HG03139 (cell line): ENCODE measurements around the gene TMED10.

Experiments used
- ATAC-seq: cut with Tn5 transposase; IDR thresholded peaks from one replicate; pipeline ENCODE4 v1.9.1; 2021; ENCODE audit not compliant: unreplicated experiment

The TMED10 gene

GRCh38 chr14:75176142-75176820 lies at the start of gene TMED10:
TMED10 (minus strand) TSS chr14:75176612; CDS start chr14:75176579, 33 bp downstream.
- peak; percentile 65 for ATAC-seq

- ATAC-seq, result no peak
Measured at GRCh38 chr14:75224561-75224960, 48.1 kb upstream of the TMED10 start.

DNA sequence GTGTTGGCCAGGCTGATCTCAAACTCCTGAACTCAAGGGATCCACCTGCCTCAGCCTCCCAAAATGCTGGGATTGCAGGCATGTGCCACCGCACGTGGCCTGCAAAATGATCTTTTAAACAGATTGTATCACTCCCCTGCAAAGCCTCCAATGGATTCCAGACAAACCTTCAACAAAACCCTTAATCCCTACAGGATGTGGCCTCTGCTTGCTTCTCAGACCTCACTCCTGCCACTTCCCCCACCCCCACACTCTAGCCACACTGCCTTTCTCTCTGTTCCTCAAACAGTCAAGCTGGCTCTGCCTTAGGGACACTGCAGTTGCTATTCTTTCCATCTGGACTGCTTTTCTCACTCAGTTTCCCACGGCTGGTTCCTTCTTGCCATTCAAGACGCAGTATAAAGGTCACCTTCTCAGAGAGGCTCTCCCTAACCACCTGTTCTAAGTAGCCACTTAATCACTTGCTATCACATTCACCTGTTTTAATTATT lies 47.3 kb upstream of the TMED10 start:
- no peak for ATAC-seq

DNA sequence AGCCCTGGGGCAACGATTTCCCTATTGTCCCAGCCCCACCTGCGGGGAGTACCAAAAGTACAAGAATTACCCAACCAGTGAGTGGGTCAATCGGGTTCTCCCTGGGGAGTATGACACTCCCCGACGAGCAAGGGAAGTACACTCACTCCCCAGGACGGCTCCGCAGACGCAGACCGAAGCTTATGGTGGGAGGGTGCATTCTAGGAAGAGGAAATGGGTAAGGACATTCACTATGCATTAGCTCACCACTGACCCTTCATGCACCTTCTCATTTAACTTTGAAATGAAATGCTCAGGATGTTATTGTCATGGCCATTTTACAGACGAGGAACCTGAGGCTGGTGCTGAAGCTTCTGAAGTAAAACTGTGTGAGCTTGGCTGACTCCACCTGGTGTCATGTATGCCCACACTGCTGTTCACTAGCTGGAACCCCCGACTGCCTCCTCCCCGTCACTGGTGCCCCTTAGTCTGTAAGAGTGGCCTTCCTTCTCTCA lies 45.8 kb upstream of the TMED10 start:
- peak; percentile 55 for ATAC-seq

DNA sequence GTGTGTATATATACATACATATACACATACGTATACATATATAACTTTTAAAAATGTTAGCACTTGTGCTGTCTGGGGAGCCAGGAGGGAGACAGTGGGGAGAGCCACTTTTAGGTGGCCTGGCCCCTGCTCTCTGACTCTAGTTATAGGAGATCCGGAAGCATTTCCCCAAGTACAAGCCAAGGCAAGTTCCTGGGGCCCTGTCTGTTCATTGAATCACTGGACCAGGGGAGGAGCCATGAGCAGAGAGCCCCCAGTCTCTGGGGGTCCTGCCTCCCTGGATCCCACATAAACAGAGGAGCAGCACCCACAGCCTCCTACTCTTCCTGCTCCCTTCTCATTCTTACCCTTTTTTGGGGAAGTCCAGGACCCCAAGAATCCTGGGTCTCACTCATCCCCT lies 45.4 kb upstream of the TMED10 start:
- ATAC-seq, result no peak

DNA sequence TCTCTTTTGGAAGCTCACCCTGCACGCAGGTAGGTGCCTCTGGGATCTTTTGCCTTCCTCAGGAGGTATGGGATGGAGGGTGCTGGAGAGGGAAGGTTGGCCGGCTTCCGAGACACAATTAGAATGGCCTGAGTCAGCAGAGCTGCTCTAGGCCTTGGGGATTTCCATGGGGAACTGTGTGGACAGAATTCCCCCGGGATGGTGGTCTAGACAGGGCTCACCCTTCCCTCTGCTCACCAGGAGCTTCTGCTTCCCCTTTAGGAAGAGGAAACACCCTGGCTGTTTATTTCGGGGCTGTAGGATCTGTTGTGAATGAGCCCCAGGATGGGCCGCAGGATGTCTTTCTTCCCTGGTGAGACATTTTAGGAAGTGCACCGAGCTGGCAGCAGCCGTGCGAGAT lies 43.7 kb upstream of the TMED10 start:
- ATAC-seq, result no peak

DNA sequence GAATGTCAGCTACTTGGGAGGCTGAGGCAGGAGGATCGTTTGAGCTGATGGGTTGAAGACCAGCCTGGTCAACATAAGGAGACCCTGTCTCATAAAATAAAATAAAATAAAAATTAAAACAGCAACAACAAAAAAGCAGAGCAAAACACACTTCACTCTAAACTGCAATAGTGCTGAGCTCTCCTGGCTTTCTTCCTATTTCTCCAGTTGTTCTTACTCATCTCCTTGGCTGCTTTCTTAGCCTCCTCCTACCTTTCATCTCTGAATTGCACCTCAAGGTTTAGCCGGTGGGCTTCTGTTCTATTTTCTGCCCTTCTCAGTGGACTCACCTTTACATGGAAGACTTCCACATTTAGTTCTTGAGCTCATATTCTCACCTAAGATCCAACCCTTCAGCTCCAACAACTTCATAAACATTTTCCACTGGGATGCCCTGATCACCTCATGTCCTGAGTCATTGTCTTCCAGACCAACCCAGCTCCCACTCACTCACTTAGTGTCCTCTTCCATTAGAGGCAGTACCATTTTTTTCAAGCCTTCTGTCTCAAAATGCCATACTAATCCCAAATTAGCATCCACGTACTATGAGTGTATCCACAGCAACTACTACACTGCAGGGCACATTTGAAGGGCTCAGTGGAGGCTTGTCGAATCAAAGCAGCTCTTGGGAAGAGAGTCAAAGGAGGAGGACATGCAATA lies 41.2 kb upstream of the TMED10 start:
- ATAC-seq, result no peak

- ATAC-seq, result no peak
Measured at GRCh38 chr14:75216427-75217006, 40.1 kb upstream of the TMED10 start.

DNA sequence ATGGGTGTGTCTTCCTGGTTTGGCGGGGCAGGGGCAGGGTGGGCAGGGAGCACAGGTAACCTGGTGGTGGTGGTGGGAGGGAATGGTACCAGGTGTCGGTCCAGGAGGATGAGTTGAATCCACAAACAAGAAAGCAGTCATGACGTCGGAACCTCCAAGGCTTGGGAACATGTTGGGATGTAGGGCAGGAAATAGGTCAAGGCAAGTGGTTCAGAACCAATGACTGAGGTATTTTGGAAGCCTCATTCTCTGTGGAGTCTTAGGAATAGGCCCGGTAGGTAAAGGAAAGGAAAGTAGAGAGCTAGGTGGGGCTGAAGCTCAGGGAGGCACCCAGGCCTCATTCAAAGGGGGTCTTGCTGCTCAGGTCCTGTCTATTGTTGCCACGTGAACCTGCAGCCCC lies 39.1 kb upstream of the TMED10 start:
- no peak for ATAC-seq

- ATAC-seq, result no peak
Measured at GRCh38 chr14:75214558-75214957, 38.1 kb upstream of the TMED10 start.

GRCh38 chr14:75213172-75213571 lies 36.8 kb upstream of the TMED10 start:
- no peak for ATAC-seq

DNA sequence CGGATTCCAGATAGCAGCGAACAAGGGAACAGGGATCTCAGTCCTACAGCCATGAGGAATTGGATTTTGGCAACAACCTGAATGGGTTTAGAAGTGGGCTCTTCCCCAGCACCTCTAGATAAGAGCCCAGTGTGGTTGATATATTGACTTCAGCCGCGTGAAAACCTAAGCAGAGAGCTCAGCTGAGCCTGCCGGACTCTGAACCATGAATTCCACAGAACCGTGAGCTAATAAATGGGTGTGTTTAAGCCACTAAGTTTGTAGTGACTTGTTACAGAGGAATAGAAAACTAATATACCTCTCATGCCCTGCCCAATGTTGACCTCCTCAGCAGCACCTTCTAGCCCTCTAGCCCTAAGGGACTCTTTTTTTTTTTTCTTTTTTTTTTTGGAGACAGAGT lies 32.4 kb upstream of the TMED10 start:
- no peak for ATAC-seq

GRCh38 chr14:75206190-75206589 lies 29.8 kb upstream of the TMED10 start:
- ATAC-seq, result no peak

- ATAC-seq, result no peak
Measured at GRCh38 chr14:75205591-75205990, 29.2 kb upstream of the TMED10 start.

DNA sequence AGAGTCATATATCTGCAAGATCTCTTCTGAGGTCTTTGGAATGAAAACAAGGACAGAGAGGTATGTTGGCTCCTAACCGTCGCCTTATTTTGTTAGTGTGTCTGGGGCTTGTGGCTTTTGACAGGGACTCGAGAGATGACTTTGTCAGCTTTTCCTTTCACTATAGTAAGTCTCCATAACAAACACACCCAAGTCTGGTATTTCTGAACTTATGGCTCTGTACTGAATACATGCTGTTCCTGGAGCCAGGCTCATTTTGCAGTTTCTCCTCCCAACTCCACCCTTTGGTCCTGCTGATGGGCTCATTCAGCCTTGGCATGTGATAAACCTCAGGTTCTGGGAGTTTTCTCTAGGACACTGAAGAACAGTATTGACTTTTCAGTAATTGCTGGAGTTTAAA lies 27.7 kb upstream of the TMED10 start:
- no peak for ATAC-seq

GRCh38 chr14:75202657-75203056 lies 26.2 kb upstream of the TMED10 start:
- ATAC-seq, result no peak

GRCh38 chr14:75201087-75201486 lies 24.7 kb upstream of the TMED10 start:
- no peak for ATAC-seq

DNA sequence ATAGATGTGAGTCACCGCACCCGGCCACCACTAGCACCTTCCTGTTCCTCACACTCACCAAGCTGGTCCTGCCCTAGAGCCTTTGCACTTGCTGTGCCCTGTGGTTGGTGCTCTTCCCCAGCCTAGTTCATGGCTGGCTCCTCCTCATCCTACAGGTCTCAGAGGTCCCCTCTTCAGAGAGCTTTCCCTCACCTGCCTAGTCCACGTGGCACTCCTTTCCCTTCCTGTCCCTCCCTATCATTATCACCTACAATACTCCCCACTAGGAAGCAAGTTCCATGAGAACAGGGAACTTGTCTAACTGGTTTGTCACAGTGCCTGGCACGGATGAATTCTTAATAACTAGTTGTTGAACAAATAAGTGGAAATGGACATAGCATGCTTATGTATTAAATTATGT lies 24.0 kb upstream of the TMED10 start:
- no peak for ATAC-seq

GRCh38 chr14:75198291-75198933 lies 22.0 kb upstream of the TMED10 start:
- no peak for ATAC-seq

DNA sequence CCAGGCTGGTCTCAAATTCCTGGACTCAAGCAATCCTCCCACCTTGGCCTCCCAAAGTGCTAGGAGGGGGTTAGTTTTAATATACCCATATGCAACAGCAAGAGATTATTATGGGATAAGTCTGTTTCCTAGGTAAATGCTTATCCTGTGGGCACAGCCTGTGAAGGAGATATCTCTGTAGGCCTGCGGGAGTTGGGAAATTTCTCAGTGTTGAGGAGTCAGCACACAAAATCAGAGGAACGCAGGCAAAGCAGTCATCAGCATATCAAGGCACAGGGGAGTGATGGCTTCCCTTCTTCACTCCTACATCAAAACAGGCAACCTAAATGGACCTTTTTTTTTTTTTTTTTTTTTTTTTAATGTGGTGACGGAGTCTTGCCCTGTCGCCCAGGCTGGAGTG lies 20.9 kb upstream of the TMED10 start:
- no peak for ATAC-seq

DNA sequence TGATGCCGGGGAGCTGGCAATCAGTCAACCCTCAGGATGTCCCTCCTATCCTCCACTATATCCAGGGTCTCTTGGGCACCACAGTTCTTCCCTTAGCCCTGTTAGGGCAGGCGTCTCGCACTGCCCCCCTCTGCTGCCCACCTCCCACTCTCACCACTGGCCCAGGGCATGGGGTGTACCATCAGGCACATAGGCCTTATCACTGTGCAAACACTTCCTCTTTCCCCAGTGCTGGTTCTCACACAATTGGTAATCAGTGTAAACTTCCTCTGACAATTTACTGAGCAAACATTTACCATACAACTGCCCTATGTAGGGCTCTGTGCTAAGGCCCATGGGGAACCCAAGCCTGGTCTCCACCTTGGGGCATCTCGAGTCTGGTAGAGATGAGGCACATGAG lies 20.1 kb upstream of the TMED10 start:
- ATAC-seq, result no peak

DNA sequence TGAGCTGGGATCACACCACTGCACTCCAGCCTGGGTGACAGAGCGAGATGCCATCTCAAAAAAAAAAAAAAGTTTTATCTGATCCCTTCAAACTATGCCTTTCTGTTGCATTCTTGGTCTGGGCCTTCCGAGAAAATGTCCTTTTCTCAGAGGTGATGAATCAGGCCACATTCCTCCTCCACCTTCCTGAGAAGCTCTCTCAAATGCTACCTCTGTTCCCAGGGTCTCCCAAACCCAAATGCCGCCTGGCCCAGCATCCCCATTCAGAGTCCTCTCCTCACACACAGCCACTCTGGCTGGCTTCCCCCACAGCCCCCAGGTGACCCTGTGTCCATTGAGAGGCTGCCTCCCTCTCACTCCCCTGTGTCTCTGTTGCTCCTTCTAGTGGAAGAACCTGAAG lies 19.7 kb upstream of the TMED10 start:
- no peak for ATAC-seq
